PC-9 (cell line): ENCODE results near the gene SEC24B. TPM values are rescaled to one million over a fixed set of nuclear protein-coding genes. Genes with fewer than 3 reads are reported as not detected.

Experiments
- BruUV-seq: library from RNA; stranded (reverse); fragments of 400-500 nt; replicated peaks from 2 replicates; lab custom pipeline; 2021; lab: Mats Ljungman, UMichigan
- CTCF ChIA-PET: fragments of 300-600 bp; sonication (Branson Sonifier 250); formaldehyde crosslinking; loops from one replicate; lab custom pipeline; 2022; ENCODE audit warnings: antibody characterized with exemption; lab: Charles Lee
- POLR2A ChIA-PET: fragments of 300-600 bp; sonication (Branson Sonifier 250); formaldehyde crosslinking; loops from one replicate; lab custom pipeline; 2022; ENCODE audit warnings: antibody characterized with exemption; ENCODE audit not compliant: unreplicated experiment; lab: Charles Lee
- DNase-seq, 2 experiments: peaks; one replicate each; pipeline versions ENCODE4 v3.0.0 to v3.0.0-alpha.2; 2015 to 2022; ENCODE audit warnings: mixed read lengths in 1 of 2
- H2AFZ ChIP-seq: fragments of 200-600 bp; sonication (generic); 2 replicates; pipeline ENCODE4 v1.8.1; 2017; ENCODE audit warnings: antibody characterized with exemption
- H3F3A ChIP-seq: fragments of 200-600 bp; sonication (generic); 2 replicates; pipeline ENCODE4 v1.8.1; 2017; ENCODE audit warnings: antibody characterized with exemption, mild to moderate bottlenecking, low read depth; ENCODE audit not compliant: insufficient read depth
- H3K27ac ChIP-seq: fragments of 200-600 bp; sonication (generic); 2 replicates; pipeline ENCODE4 v1.6.1; 2016; ENCODE audit warnings: mixed run types
- H3K27me3 ChIP-seq: fragments of 200-600 bp; sonication (generic); 2 replicates; pipeline ENCODE4 v1.6.1; 2016; ENCODE audit warnings: low read depth, mixed run types; ENCODE audit not compliant: insufficient read depth
- H3K36me3 ChIP-seq: fragments of 200-600 bp; sonication (generic); 2 replicates; pipeline ENCODE4 v1.6.1; 2016; ENCODE audit warnings: low read depth, mixed run types
- H3K4me1 ChIP-seq: fragments of 200-600 bp; sonication (generic); replicated peaks from 2 replicates; pipeline ENCODE4 v1.6.1; 2016; ENCODE audit warnings: mixed run types; ENCODE audit not compliant: insufficient read depth
- H3K4me2 ChIP-seq: fragments of 200-600 bp; sonication (generic); 2 replicates; pipeline ENCODE4 v1.6.1; 2017; ENCODE audit warnings: mixed run types
- H3K4me3 ChIP-seq: fragments of 200-600 bp; sonication (generic); 2 replicates; pipeline ENCODE4 v1.6.1; 2016; ENCODE audit warnings: mixed run types
- H3K79me2 ChIP-seq: fragments of 200-600 bp; sonication (generic); 2 replicates; pipeline ENCODE4 v1.6.1; 2017; ENCODE audit warnings: low read depth, mixed run types
- H3K9me2 ChIP-seq: fragments of 200-600 bp; sonication (generic); 2 replicates; pipeline ENCODE4 v1.8.1; 2017; ENCODE audit warnings: mild to moderate bottlenecking; ENCODE audit not compliant: insufficient read depth
- H3K9me3 ChIP-seq: fragments of 200-600 bp; sonication (generic); 2 replicates; pipeline ENCODE4 v1.8.1; 2016; ENCODE audit warnings: low read depth; ENCODE audit not compliant: insufficient read depth
- H4K20me1 ChIP-seq: fragments of 200-600 bp; sonication (generic); 2 replicates; pipeline ENCODE4 v1.8.1; 2017; ENCODE audit not compliant: insufficient read depth
- EZH2 ChIP-seq: fragments of 200-600 bp; sonication (generic); IDR thresholded peaks from 2 replicates; pipeline ENCODE4 v1.8.0; 2017; ENCODE audit warnings: antibody characterized with exemption, low read depth
- intact Hi-C: fragments of 100-400 bp; cut with micrococcal nuclease; formaldehyde crosslinking; loops from one replicate; pipeline ENCODE4 v1.10.0; 2022; ENCODE audit not compliant: unreplicated experiment
- total RNA-seq: library from RNA; stranded (reverse); gene quantifications from 2 replicates; pipeline ENCODE4 v1.2.3, GENCODE V29; 2021
- TF ChIP-seq, protein P1 (sequence below): fragments of 200-600 bp; sonication (generic); conservative IDR thresholded peaks from 2 replicates; pipeline ENCODE4 v1.6.1; 2017; ENCODE audit warnings: mixed run types, antibody characterized with exemption, mild to moderate bottlenecking, moderate library complexity

The SEC24B gene
- total RNA-seq, 1 experiment from 2014 or later = 21.7 TPM

- H4K20me1 ChIP-seq = no peaks in the 10 kb centered on the region
- H3K9me2 ChIP-seq = no peaks in the 10 kb centered on the region
- H3K4me2 ChIP-seq = no peak overlapping the region
- H2AFZ ChIP-seq = no peak overlapping the region
- intact Hi-C loops = no loop called here
- ChIA-PET CTCF (no interaction called here), POLR2A (no interaction called here)
- no peak overlapping the region for H3K4me3 ChIP-seq
- H3K4me1 ChIP-seq = no peaks in the 10 kb centered on the region
- no peaks in the 10 kb centered on the region for H3K79me2 ChIP-seq
- H3F3A ChIP-seq = no peaks in the 10 kb centered on the region
- no peaks in the 10 kb centered on the region for H3K36me3 ChIP-seq
- no peak overlapping the region for H3K27ac ChIP-seq
- H3K27me3 ChIP-seq = no peaks in the 10 kb centered on the region
- no TSS peak for BruUV-seq
- H3K9me3 ChIP-seq = no peaks in the 10 kb centered on the region
- DNase-seq = no peak
- no peak for TF ChIP-seq EZH2
These were observed 63.9 kb downstream of the SEC24B start for GRCh38 chr4:109497511-109497910.

DNA sequence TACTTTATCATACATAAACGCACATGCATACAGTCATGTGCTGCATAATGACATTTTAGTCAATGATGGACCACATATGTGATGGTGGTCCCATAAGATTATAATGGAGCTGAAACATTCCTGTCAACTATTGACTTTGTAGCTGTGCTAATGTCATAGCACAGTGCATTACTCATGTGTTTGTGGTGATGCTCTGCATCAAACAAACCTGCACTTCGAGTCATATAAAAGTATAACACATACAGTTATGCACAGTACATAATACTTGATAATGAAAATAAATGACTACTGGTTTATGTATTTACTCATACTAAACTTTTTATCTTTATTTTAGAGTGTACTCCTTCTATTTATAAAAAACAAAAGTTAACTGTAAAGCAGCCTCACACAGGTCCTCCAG lies 65.9 kb downstream of the SEC24B start:
- no peaks in the 10 kb centered on the region for H3K9me3 ChIP-seq
- intact Hi-C loops = no loop called here
- POLR2A ChIA-PET = no interaction called here
- H3F3A ChIP-seq = no peaks in the 10 kb centered on the region
- BruUV-seq = no TSS peak
- H3K79me2 ChIP-seq = no peaks in the 10 kb centered on the region
- H3K4me3 ChIP-seq = no peak overlapping the region
- H3K27ac ChIP-seq = no peak overlapping the region
- H3K9me2 ChIP-seq = no peaks in the 10 kb centered on the region
- H3K4me1 ChIP-seq = no peaks in the 10 kb centered on the region
- H3K4me2 ChIP-seq = no peak overlapping the region
- H4K20me1 ChIP-seq = no peaks in the 10 kb centered on the region
- H2AFZ ChIP-seq = no peak overlapping the region
- TF ChIP-seq, protein P1, sequence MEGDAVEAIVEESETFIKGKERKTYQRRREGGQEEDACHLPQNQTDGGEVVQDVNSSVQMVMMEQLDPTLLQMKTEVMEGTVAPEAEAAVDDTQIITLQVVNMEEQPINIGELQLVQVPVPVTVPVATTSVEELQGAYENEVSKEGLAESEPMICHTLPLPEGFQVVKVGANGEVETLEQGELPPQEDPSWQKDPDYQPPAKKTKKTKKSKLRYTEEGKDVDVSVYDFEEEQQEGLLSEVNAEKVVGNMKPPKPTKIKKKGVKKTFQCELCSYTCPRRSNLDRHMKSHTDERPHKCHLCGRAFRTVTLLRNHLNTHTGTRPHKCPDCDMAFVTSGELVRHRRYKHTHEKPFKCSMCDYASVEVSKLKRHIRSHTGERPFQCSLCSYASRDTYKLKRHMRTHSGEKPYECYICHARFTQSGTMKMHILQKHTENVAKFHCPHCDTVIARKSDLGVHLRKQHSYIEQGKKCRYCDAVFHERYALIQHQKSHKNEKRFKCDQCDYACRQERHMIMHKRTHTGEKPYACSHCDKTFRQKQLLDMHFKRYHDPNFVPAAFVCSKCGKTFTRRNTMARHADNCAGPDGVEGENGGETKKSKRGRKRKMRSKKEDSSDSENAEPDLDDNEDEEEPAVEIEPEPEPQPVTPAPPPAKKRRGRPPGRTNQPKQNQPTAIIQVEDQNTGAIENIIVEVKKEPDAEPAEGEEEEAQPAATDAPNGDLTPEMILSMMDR = no peak
- H3K27me3 ChIP-seq = no peaks in the 10 kb centered on the region
- DNase-seq = no peak
- no peaks in the 10 kb centered on the region for H3K36me3 ChIP-seq
- CTCF ChIA-PET = no interaction called here

GRCh38 chr4:109506890-109507289 lies 73.3 kb downstream of the SEC24B start:
- DNase-seq = no peak
- Histone ChIP-seq H2AFZ (no peak overlapping the region), H3K4me2 (no peak overlapping the region), H3K4me1 (no peaks in the 10 kb centered on the region), H3K79me2 (no peaks in the 10 kb centered on the region), H3K9me2 (no peaks in the 10 kb centered on the region), H3K27me3 (no peaks in the 10 kb centered on the region), H4K20me1 (no peaks in the 10 kb centered on the region), H3F3A (no peaks in the 10 kb centered on the region), H3K36me3 (no peaks in the 10 kb centered on the region), H3K4me3 (no peak overlapping the region), H3K27ac (no peak overlapping the region), H3K9me3 (no peaks in the 10 kb centered on the region)
- POLR2A ChIA-PET = no interaction called here
- CTCF ChIA-PET = no interaction called here
- BruUV-seq = no TSS peak
- intact Hi-C loops = no loop called here
- TF ChIP-seq, protein P1 = no peak
- no peak for TF ChIP-seq EZH2

DNA sequence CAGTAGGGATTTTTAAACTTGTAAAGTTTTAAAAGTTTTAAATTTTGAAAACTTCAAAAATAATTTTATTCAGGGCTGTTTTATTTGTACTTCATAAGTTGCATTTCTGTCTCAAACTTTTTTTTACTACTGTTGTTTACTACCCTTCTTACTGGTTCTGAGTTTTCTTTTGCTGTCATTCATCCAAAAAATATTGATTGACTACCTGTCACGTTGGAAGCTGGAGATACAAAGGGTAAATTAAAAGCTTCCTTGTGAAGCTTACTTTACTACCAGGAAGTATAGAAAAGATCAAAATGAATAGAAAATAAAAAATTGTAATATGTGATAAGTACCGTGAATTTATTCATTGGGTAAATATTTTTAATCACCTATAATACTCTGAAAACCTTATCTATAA lies 77.1 kb downstream of the SEC24B start:
- H3K9me2 ChIP-seq = no peaks in the 10 kb centered on the region
- H3K79me2 ChIP-seq = no peaks in the 10 kb centered on the region
- intact Hi-C loops = no loop called here
- ChIA-PET CTCF (no interaction called here), POLR2A (no interaction called here)
- no peak for DNase-seq
- no TSS peak for BruUV-seq
- H3K27ac ChIP-seq = no peak overlapping the region
- no peaks in the 10 kb centered on the region for H3K36me3 ChIP-seq
- TF ChIP-seq, protein P1 = no peak
- no peak for TF ChIP-seq EZH2
- no peak overlapping the region for H3K4me3 ChIP-seq
- no peaks in the 10 kb centered on the region for H3K9me3 ChIP-seq
- no peaks in the 10 kb centered on the region for H3K27me3 ChIP-seq
- no peak overlapping the region for H2AFZ ChIP-seq
- H4K20me1 ChIP-seq = no peaks in the 10 kb centered on the region
- no peak overlapping the region for H3K4me2 ChIP-seq
- no peaks in the 10 kb centered on the region for H3K4me1 ChIP-seq
- H3F3A ChIP-seq = no peaks in the 10 kb centered on the region
